A549 treated with Hydrocortisone at 1 μM for 4 hours (cell line): ENCODE measurements around the gene RPSA. TPM values are rescaled to one million over a fixed set of nuclear protein-coding genes. Genes with fewer than 3 reads are reported as not detected.

Experiments used
- total RNA-seq: library from RNA; stranded (reverse); fragments of 200-300 nt; extraction: Qiagen RNA extraction; gene quantifications from 5 replicates; pipeline ENCODE4 v1.2.3, GENCODE V29; 2022

RPSA gene
- 2,524 to 2,861 TPM (median 2,696 TPM) in 5 replicates for total RNA-seq

GRCh38 chr3:39406368-39407258 is at the start of gene RPSA:
RPSA (plus strand) TSS chr3:39406720; CDS start chr3:39407654, 934 bp downstream.

GRCh38 chr3:39383045-39383880 is 23.3 kb upstream of the RPSA start, which contains the start of gene SLC25A38:
SLC25A38 (plus strand) TSS chr3:39383370; CDS start chr3:39383725, 355 bp downstream.

Other genes with a start within 250 kb of the RPSA start
- gene XIRP1, start 214.1 kb upstream of the RPSA start, total RNA-seq, result 0.10 to 0.16 TPM (median 0.14 TPM) in 5 replicates
- 0.06 to 0.09 TPM (median 0.07 TPM) in 3 of 5 replicates, not detected in the others for gene CX3CR1, start 126.7 kb upstream of the RPSA start, total RNA-seq
- gene CCR8, start 77.0 kb upstream of the RPSA start, total RNA-seq, result not detected in 5 replicates
- 35.9 to 43.5 TPM (median 37.8 TPM) in 5 replicates for gene SLC25A38, start 23.4 kb upstream of the RPSA start, total RNA-seq
- 0.09 to 0.24 TPM in 2 of 5 replicates, not detected in the others for gene MOBP, start 61.0 kb downstream of the RPSA start, total RNA-seq